ENCODE results near the gene CD9.

GRCh38 chr12:6238875-6239274 lies 38.7 kb downstream of the CD9 start:
- TF ChIP-seq CTCF (optimal IDR thresholded peaks at IDR 0.05 in 1 of 3, IDR thresholded peaks at IDR 0.05 in 1 of 3, conservative IDR thresholded peaks at IDR 0.05 in 1 of 3; ENCODE audit: extremely low read depth in 1 of 3, insufficient read depth in 2 of 3, low read length in 3 of 3) (no peak), EZH2 (IDR thresholded peaks at IDR 0.05; ENCODE audit: low read length) (no peak)
